HG02943 (cell line): ENCODE results near the gene CCDC14.
"Not testable (repeated sequence)": the region's sequence is repeated elsewhere in the genome, so short reads cannot be mapped to it uniquely, and the experiment has no call there.

Experiments
- ATAC-seq: cut with Tn5 transposase; IDR thresholded peaks from one replicate; pipeline ENCODE4 v1.9.1; 2021; ENCODE audit warnings: mild to moderate bottlenecking, low read depth, moderate library complexity; ENCODE audit not compliant: unreplicated experiment

Gene CCDC14

DNA sequence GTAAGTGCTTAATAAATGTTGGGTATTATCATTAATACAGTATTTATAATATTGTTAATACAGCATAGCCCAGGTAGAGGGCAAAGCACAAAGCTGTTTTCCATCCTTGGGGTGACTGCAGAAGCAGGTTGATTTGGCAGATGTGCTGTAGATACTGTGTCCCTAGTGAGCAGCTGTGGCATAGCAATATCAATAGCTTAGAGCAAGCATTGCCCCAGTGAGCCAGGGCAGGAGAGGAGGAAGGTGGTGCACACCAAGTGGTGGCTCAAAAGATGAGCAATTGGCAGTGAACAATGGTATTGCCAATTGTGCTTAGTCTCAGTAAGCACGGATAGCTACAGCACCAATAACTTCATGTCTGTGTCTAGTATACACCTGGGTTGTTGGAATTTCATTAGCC, 5.8 kb upstream of the CCDC14 start:
- not testable (repeated sequence) for ATAC-seq

- not testable (repeated sequence) for ATAC-seq
Observed at GRCh38 chr3:123964793-123965192, 3.8 kb upstream of the CCDC14 start.

DNA sequence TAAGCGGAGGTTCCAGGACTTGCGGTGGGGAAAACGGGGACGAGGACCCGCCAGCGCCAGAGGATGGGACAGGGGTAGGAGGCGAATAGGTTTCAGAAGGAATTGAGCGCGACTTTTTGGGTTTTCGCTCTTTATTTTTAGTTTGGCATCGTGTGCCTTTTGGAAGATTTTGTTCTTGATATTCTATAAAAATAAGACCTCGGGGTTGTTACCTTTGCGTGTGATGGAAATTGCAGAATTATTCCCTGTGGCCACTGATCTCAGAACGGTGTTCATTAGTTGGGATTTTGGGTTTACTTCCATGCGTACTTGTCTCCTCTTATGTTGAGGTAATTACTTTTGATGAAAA, 453 bp upstream of the CCDC14 start:
- ATAC-seq: no peak

GRCh38 chr3:123953735-123954134, 7.3 kb downstream of the CCDC14 start:
- ATAC-seq: no peak

GRCh38 chr3:123952844-123953520, 8.0 kb downstream of the CCDC14 start:
- ATAC-seq: no peak

- ATAC-seq: no peak
Observed at GRCh38 chr3:123951522-123952447, 9.2 kb downstream of the CCDC14 start.

DNA sequence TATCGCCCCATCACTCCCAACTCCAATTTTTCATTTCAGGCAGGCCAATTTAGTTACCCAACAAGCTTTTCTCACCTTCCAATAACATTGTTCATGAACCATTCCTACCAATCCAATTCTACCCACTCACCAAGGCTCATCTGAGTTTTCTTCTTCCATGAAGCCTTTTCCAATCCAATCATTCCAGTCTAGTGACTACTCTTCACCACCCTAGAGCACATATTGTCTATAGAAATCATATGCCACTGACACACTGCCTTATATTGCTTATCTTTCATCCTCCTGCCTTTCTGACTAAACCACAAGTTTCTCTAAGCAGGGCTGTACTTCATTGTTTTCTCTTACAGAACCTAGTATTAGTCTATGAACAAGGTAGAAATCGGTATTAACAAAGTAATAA, 11.4 kb downstream of the CCDC14 start:
- no peak for ATAC-seq

- ATAC-seq: no peak
Observed at GRCh38 chr3:123948449-123948848, 12.6 kb downstream of the CCDC14 start.

- ATAC-seq: no peak
Observed at GRCh38 chr3:123947482-123947881, 13.5 kb downstream of the CCDC14 start.

DNA sequence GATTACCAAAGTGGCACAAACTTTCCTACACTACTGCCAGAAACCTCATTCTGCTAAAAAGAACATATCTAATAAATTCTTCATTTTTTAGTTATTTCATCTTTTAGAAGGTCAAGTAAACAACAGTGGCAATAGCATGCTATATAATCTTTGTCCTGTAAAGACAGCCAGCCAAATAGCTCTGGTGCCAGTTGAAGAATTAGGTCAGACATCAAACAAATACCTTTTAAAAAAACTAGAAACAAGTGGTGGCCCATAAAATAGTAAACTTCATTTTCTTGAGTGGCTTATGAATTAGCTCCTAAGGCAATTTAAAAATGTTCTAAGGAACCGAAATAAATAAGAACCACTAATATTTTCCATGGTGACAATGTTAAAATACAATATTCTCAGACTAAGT, 19.5 kb downstream of the CCDC14 start:
- ATAC-seq: no peak

DNA sequence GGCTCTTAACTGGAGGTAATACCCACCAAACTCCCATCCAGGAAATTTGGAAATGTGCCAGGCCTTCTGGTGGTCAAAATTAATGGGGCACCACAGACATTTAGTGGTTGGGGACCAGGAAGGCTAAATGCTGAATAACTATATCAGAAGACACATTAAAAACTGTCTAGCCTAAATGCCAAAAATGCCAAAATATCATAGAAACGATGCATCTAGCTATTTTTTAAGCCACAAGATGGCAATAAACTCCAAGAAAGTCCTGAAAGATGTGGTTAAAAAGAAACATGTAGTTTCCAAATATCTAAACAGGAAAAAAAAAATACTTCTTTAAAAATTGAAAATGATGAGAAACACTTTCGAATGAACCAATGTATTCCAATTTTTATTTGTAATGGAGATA, 19.9 kb downstream of the CCDC14 start:
- ATAC-seq: no peak

DNA sequence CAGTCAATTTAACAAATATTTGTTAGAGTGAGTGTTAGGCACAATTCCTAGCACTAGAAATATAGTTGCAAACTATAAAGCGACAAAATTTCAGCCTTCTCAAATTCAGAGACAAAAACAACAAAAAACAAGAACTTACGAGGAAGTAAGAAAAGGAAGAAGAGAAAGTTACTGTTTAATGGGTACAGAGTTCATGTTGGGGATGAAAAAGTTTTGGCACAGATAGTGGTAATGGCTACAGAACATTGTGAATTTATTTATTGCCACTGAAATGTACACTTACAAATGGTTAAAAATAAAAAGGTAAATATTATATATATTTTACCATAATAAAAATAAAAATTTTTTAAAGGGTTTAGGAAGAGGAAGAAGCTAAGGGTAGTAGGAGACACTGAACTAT, 21.3 kb downstream of the CCDC14 start:
- ATAC-seq: no peak

DNA sequence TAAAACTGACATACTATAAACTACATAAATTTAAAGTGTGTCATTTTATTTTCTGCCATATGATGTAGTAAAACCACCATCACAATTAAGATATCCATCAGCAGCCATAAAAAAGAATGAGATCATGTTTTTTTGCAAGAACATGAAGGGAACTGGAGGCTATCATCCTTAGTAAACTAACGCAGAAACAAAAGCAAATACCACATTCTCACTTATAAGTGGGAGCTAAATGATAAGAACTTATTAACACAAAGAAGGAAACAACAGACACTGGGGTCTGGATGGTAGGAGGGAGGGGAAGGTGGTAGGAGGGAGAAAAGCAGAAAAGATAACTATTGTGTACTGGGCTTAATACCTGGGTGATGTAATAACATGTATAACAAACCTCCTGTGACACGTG, 24.6 kb downstream of the CCDC14 start:
- no peak for ATAC-seq

GRCh38 chr3:123935830-123936229, 25.2 kb downstream of the CCDC14 start:
- ATAC-seq: no peak

DNA sequence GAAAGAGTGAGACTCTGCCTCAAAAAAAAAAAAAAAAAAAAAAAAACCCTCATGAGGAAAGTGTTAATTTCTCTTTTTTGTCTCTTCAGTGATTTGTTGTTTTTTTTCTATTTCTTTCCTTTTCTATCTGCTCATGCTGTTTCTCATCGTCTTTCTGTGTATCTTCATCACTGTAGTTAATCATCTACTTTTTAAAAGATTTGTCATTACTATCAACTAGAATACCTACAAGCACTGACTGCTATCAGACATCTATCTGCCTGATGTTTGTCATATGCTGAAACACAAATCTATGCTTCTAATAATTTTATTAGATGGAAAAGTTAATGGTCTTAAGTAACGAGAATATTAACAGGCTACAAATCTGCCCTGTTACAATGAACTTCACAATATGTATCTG, 26.8 kb downstream of the CCDC14 start:
- no peak for ATAC-seq

DNA sequence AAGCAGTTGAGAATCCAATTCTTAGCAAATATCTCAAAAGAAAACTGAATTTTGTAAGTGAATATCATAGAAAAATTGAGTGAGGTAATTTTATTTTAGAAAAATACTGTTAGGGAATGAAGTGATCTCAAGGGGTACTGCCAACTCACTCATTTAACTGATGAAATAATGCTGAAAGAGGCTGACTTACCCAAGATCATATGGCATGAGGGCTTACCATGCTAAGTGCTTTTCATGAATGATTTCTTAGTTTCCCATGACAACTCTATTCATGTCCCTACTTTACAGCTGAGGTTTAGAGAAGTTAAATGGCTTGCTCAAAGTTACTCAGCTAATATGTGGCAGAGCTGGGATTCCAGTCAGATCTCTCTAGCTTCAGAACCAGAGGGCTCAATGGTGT, 30.6 kb downstream of the CCDC14 start:
- no peak for ATAC-seq

DNA sequence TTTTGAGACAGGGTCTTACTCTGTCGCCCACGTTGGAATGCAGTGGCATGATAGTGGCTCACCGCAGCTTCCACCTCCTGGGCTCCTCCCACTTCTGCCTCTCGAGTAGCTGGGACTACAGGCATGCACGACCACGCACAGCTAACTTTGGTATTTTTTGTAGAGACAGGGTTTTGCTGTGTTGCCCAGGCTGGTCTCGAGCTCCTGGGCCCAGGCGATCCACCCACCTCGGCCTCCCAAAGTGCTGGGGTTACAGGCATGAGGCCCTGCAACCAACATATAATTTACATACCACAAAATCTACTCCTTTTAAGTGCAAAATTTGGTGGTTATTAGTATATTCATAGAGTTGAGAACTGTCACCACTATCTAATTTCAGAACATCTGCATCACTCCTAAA, 31.7 kb downstream of the CCDC14 start:
- ATAC-seq: no peak

DNA sequence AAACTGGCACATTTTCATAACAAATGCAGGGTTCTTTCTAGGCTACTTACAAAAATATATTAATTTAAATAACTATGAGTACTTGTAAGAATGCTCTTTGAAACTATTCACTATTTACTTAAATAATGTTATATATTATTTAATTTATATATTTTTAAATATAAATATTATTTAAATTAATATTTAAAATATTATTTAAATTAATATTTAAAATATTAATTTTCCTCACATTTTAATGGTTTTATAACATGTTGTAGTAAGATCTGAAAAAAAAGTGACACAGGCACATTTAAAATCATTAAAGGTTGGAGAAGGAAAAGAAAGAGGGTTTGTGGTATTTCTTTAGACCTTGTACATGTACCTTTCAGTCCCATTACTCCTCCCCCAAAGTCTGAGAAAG, 34.6 kb downstream of the CCDC14 start:
- no peak for ATAC-seq

DNA sequence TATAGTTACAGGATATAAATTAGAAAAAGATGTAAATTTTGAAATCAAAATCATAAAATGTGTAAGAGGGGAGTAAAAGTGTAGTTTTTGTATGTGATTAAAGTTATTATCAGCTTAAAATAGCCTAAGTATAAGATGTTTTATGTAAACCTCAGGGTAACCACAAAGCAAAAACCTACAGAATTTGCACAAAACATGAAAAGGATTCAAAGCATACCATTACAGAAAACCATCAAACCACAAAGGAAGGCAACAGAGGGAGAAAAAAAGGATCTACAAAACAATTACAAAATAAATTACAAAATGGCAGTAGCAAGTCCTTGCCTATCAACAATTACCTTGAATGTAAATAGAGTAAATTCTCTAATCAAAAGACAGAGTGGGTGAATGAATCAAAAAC, 40.2 kb downstream of the CCDC14 start:
- no peak for ATAC-seq

GRCh38 chr3:123920383-123920782, 40.6 kb downstream of the CCDC14 start:
- no peak for ATAC-seq

DNA sequence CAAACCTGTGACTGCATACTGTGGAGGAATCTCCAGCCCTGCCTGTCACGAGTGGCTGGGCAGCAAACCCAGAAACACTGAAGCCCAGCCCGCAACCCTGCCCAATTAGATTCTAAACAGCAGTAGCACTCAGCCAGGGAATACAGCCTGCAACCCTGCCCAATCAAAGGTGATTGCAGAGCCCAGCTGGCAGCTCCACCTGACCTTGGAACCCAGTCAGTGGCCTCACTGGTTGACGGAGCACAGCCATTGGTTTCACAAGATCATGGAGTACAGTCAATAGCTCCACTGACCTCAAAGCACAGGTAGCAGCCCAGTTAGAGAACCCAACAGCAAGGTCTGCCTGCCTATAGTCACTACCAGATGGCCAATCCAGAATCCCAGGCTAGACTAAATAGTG, 41.7 kb downstream of the CCDC14 start:
- ATAC-seq: no peak

- no peak for ATAC-seq
Observed at GRCh38 chr3:123914829-123915228, 46.2 kb downstream of the CCDC14 start.
